ENCODE results near the gene EHF. TPM values are rescaled to one million over a fixed set of nuclear protein-coding genes. Genes with fewer than 3 reads are reported as not detected.

EHF gene
- total RNA-seq, 4 donors from 2014 or later = 0.09 to 0.85 TPM; not detected in 2

DNA sequence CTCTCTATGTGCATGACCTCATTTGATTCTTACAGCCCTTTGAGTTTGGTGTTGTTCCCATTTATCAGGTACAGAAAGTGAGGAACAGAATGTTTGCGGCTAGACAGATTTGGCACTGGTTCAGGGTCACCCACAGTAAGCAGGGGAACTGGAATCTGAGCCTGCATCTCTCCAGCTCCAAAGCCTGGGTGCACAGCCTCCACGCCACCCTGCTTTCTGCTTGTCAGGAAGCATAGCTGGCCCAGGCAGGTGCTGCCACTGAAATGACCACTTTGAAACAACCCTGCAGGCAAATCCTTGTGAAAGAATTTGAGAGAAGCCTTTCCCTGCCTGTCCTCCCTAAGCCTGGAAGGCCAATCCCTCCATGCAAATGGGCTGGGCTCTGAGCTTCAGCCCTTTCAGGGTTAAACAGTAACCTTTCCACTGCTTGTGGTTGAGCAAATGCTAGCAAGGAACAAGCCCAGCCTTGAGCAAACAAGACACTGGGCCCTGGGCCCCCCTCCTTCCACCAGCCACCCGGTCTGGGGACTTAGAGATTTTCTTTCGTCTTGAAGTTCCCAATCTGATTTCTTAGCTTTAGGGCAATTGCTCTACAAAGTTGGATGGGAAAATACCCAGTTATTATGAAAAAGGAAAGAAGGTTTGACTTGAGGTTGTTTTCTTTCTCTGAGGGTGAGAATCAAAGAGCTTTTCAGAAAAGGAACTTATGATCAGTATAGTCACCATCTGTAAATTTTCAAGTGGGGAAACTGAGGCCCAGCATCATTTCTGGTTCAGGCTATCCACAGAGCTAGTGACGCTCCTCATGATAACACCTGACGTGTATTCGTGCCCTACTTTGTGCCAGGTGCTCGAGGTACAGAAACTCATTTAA lies 19.4 kb downstream of the EHF start:
- in situ Hi-C loops (cut with MboI; ENCODE audit: low sequenced_read_pairs in 4 of 4) = no loop called here
- TF ChIP-seq, protein P1, sequence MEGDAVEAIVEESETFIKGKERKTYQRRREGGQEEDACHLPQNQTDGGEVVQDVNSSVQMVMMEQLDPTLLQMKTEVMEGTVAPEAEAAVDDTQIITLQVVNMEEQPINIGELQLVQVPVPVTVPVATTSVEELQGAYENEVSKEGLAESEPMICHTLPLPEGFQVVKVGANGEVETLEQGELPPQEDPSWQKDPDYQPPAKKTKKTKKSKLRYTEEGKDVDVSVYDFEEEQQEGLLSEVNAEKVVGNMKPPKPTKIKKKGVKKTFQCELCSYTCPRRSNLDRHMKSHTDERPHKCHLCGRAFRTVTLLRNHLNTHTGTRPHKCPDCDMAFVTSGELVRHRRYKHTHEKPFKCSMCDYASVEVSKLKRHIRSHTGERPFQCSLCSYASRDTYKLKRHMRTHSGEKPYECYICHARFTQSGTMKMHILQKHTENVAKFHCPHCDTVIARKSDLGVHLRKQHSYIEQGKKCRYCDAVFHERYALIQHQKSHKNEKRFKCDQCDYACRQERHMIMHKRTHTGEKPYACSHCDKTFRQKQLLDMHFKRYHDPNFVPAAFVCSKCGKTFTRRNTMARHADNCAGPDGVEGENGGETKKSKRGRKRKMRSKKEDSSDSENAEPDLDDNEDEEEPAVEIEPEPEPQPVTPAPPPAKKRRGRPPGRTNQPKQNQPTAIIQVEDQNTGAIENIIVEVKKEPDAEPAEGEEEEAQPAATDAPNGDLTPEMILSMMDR (IDR thresholded peaks at IDR 0.05 in 4 of 5, conservative IDR thresholded peaks at IDR 0.05 in 1 of 5) = no peak
- no peak for TF ChIP-seq POLR2A (IDR thresholded peaks at IDR 0.05)
- ATAC-seq = no peak
- Histone ChIP-seq H3K9me3 (no peaks in the 10 kb centered on the region), H3K4me3 (no peak overlapping the region), H3K27me3 (no peaks in the 10 kb centered on the region), H3K27ac (no peak overlapping the region), H3K36me3 (no peaks in the 10 kb centered on the region), H3K4me1 (no peaks in the 10 kb centered on the region)
- intact Hi-C loops (cut with DNase I; ENCODE audit: low total_unique reads) = no loop called here
- no peak for DNase-seq

DNA sequence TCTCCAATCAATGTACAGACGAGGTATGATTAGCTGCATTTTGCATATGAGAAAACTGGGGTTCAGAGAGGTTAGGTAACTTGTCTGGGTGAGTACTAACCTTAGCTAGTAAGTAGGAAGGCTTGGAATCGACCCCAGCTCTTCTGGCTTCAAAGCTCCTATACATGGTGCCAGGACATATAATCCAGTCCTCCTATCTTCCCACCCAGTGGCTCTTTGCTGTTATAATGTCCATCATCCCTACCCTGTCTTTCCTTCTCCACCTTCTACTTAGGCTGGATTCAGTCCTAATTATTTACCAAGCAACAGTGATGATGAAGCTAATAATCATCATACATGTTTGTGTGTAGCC lies 20.0 kb downstream of the EHF start:
- Histone ChIP-seq H3K27ac (no peak overlapping the region), H3K4me1 (no peaks in the 10 kb centered on the region), H3K4me3 (no peak overlapping the region), H3K27me3 (no peaks in the 10 kb centered on the region), H3K36me3 (no peaks in the 10 kb centered on the region), H3K9me3 (no peaks in the 10 kb centered on the region)
- DNase-seq (no peak), ATAC-seq (no peak)
- intact Hi-C loops (cut with DNase I; ENCODE audit: low total_unique reads) (no loop called here), in situ Hi-C loops (cut with MboI; ENCODE audit: low sequenced_read_pairs in 4 of 4) (no loop called here)
- TF ChIP-seq POLR2A (IDR thresholded peaks at IDR 0.05) = no peak
- TF ChIP-seq, protein P1 (IDR thresholded peaks at IDR 0.05 in 4 of 5, conservative IDR thresholded peaks at IDR 0.05 in 1 of 5) = no peak

DNA sequence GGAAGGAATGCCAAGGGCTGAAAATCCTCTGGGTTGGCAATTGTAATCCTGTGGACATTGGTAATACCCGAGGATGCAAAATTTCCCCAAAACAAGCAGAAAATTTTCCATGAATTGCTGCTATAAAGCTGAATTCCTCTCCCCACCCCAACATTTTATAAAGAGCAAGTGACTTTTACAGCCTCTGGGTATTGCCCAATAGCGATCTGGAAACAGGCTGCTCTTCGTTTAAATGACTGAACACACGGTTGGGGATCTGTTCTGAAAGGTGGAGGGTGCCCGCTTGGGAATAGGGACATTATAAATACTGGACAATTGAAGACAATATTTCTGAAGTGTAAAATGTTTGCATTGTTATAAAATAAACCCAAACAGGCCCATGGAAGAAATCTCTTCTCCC lies 20.6 kb downstream of the EHF start:
- intact Hi-C loops (cut with DNase I; ENCODE audit: low total_unique reads) = no loop called here
- no peak for ATAC-seq

DNA sequence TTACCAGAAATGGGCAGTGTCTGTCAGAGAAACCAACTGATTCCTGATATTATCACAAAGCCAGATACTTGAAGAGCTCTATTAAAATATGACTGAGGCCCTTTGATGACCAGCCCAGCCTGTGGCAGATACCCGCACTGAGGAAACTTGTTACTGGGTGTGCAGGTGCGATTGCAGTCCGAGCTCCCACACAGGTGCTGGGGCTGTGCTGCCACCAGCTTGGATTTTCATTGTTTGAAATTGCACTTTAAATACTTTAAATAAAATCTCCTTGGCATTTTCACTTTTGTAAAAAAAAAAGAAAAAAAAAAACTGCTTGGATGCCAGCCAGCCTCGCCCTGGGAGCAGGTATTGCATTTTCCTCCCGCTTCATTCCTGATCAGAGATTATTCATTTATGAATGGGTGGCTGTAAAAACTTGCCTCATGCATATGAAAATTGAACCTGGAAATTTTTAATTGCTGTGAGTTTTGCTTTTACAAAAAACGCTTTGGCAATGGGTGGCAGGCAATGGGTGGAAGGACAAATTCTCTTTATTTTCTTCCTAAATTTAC lies 21.2 kb downstream of the EHF start:
- H3K36me3 ChIP-seq = no peaks in the 10 kb centered on the region
- no peak for ATAC-seq
- H3K9me3 ChIP-seq = no peaks in the 10 kb centered on the region
- H3K27ac ChIP-seq = no peak overlapping the region
- no peak for DNase-seq
- H3K4me3 ChIP-seq = no peak overlapping the region
- TF ChIP-seq, protein P1 (IDR thresholded peaks at IDR 0.05 in 4 of 5, conservative IDR thresholded peaks at IDR 0.05 in 1 of 5) = no peak
- TF ChIP-seq POLR2A (IDR thresholded peaks at IDR 0.05) = no peak
- no peaks in the 10 kb centered on the region for H3K27me3 ChIP-seq
- intact Hi-C loops (cut with DNase I; ENCODE audit: low total_unique reads) (no loop called here), in situ Hi-C loops (cut with MboI; ENCODE audit: low sequenced_read_pairs in 4 of 4) (no loop called here)
- no peaks in the 10 kb centered on the region for H3K4me1 ChIP-seq

More for the DNA sequence above, 20.6 kb downstream of the EHF start:
- Histone ChIP-seq H3K36me3 (no peaks in the 10 kb centered on the region), H3K27ac (no peak overlapping the region), H3K27me3 (no peaks in the 10 kb centered on the region), H3K9me3 (no peaks in the 10 kb centered on the region), H3K4me3 (no peak overlapping the region), H3K4me1 (no peaks in the 10 kb centered on the region)
- in situ Hi-C loops (cut with MboI; ENCODE audit: low sequenced_read_pairs in 4 of 4) = no loop called here
- TF ChIP-seq, protein P1 (IDR thresholded peaks at IDR 0.05 in 4 of 5, conservative IDR thresholded peaks at IDR 0.05 in 1 of 5) = no peak
- TF ChIP-seq POLR2A (IDR thresholded peaks at IDR 0.05) = no peak
- DNase-seq = no peak
